Naive thymus-derived CD4-positive, alpha-beta T cell (primary cell): ENCODE results near the gene BLOC1S6. TPM values are rescaled to one million over a fixed set of nuclear protein-coding genes. Genes with fewer than 3 reads are reported as not detected.

Source experiments
- ATAC-seq: fragments of 150-1000 bp; cut with Tn5 transposase; 2 replicates; pipeline ENCODE4 v1.10.0; 2021; ENCODE audit warnings: mild to moderate bottlenecking, moderate library complexity
- CTCF ChIA-PET: fragments of 350-600 bp; sonication (Branson Sonifier 250); formaldehyde crosslinking; loops from one replicate; lab custom pipeline; 2021; ENCODE audit warnings: antibody characterized with exemption; lab: Charles Lee
- POLR2A ChIA-PET: fragments of 350-600 bp; sonication (Branson Sonifier 250); formaldehyde crosslinking; loops from one replicate; lab custom pipeline; 2021; ENCODE audit warnings: antibody characterized with exemption, inconsistent platforms; lab: Charles Lee
- DNase-seq, 9 donors: peaks; one replicate each; pipeline versions ENCODE4 v3.0.0 to v3.0.0-alpha.2; 2020 to 2022; ENCODE audit warnings: mixed read lengths in 1 of 9
- H3K27ac ChIP-seq: one replicate; pipeline ENCODE4 v1.7.0; 2013; ENCODE audit warnings: mild to moderate bottlenecking, low read depth, low read length, moderate library complexity
- H3K27me3 ChIP-seq, 2 donors: one replicate each; pipeline ENCODE4 v1.7.0; 2013; ENCODE audit warnings: low read length in 2 of 2, mild to moderate bottlenecking in 2 of 2, moderate library complexity in 2 of 2; ENCODE audit not compliant: control insufficient read depth in 2 of 2, insufficient read depth in 2 of 2
- H3K36me3 ChIP-seq, 3 experiments: 1 replicate in 2 of 3; 2 replicates in 1 of 3; pipeline ENCODE4 v1.7.0; 2013; ENCODE audit warnings: low read length in 3 of 3, mild to moderate bottlenecking in 3 of 3, moderate library complexity in 1 of 3; ENCODE audit not compliant: insufficient read depth in 3 of 3, control insufficient read depth in 2 of 3
- H3K4me1 ChIP-seq, 2 donors: one replicate each; pipeline ENCODE4 v1.7.0; 2013; ENCODE audit warnings: low read length in 2 of 2, mild to moderate bottlenecking in 2 of 2, moderate library complexity in 1 of 2; ENCODE audit not compliant: control insufficient read depth in 2 of 2, insufficient read depth in 2 of 2
- H3K4me3 ChIP-seq: 2 replicates; pipeline ENCODE4 v1.7.0; 2013; ENCODE audit warnings: mild to moderate bottlenecking, low read length
- H3K9me3 ChIP-seq, 3 experiments: 1 replicate in 2 of 3; 2 replicates in 1 of 3; pipeline ENCODE4 v1.7.0; 2013; ENCODE audit warnings: low read length in 3 of 3; ENCODE audit not compliant: control insufficient read depth in 2 of 3
- H3K27ac Mint-ChIP-seq, 9 donors: one replicate each; pipeline ENCODE4 v1.8.0; 2020 to 2022; ENCODE audit warnings: mixed read lengths in 9 of 9, mild to moderate bottlenecking in 8 of 9, moderate library complexity in 5 of 9, inconsistent platforms in 2 of 9
- H3K27me3 Mint-ChIP-seq, 5 donors: one replicate each; pipeline ENCODE4 v1.8.0; 2021 to 2022; ENCODE audit warnings: mixed read lengths in 5 of 5, mild to moderate bottlenecking in 1 of 5
- H3K36me3 Mint-ChIP-seq, 5 donors: one replicate each; pipeline ENCODE4 v1.8.0; 2020 to 2022; ENCODE audit warnings: mixed read lengths in 5 of 5, mild to moderate bottlenecking in 3 of 5, inconsistent platforms in 1 of 5
- H3K4me1 Mint-ChIP-seq, 7 donors: one replicate each; pipeline ENCODE4 v1.8.0; 2020 to 2022; ENCODE audit warnings: mixed read lengths in 7 of 7, mild to moderate bottlenecking in 3 of 7, inconsistent platforms in 1 of 7
- H3K4me3 Mint-ChIP-seq, 10 donors: one replicate each; pipeline ENCODE4 v1.8.0; 2020 to 2022; ENCODE audit warnings: mild to moderate bottlenecking in 10 of 10, mixed read lengths in 10 of 10, moderate library complexity in 6 of 10, inconsistent platforms in 2 of 10
- H3K9me3 Mint-ChIP-seq, 11 donors: one replicate each; pipeline ENCODE4 v1.8.0; 2020 to 2022; ENCODE audit warnings: mixed read lengths in 11 of 11, mild to moderate bottlenecking in 4 of 11, inconsistent platforms in 1 of 11, moderate library complexity in 1 of 11
- intact Hi-C, 2 donors: fragments of 100-400 bp; cut with micrococcal nuclease; formaldehyde crosslinking; loops; one replicate each; pipeline ENCODE4 v1.15.1; 2023
- polyA plus RNA-seq, 2 donors: library from polyadenylated mRNA; unstranded; fragments of 300-500 nt; fragmentation: Illumina TruSeq; gene quantifications; one replicate each; pipeline ENCODE4 v1.2.3, GENCODE V29; 2021
- total RNA-seq, 6 experiments: library from RNA in 5 of 6; stranded (reverse) in 5 of 6; gene quantifications; 1 replicate in 5 of 6; 2 replicates in 1 of 6; pipeline ENCODE4 v1.2.3 and lab custom pipeline; 2021 to 2026

BLOC1S6 gene
- total and polyA plus RNA-seq, 7 experiments from 2014 or later: 34.4 to 63.9 (median 50.9) TPM

GRCh38 chr15:45548753-45549520 lies 38.2 kb upstream of the BLOC1S6 start:
- DNase-seq: no peak
- Histone ChIP-seq H3K4me1 (no peaks in the 10 kb centered on the region), H3K4me3 (no peak overlapping the region), H3K9me3 (no peaks in the 10 kb centered on the region), H3K36me3 (no peaks in the 10 kb centered on the region), H3K27ac (no peak overlapping the region), H3K27me3 (no peaks in the 10 kb centered on the region)
- Mint-ChIP-seq H3K36me3 (no peaks in the 10 kb centered on the region), H3K27me3 (peaks cover 0 to 17% (median 7%) of the 10 kb centered on the region in 5 donors), H3K4me1 (no peaks in the 10 kb centered on the region), H3K27ac (no peak overlapping the region), H3K4me3 (no peak overlapping the region), H3K9me3 (no peaks in the 10 kb centered on the region)
- POLR2A ChIA-PET: no interaction called here
- CTCF ChIA-PET: no interaction called here
- no peak for ATAC-seq
- intact Hi-C loops: no loop called here

GRCh38 chr15:45549541-45550220 lies 37.5 kb upstream of the BLOC1S6 start:
- H3K4me1 ChIP-seq: no peaks in the 10 kb centered on the region
- Mint-ChIP-seq H3K9me3 (no peaks in the 10 kb centered on the region), H3K27me3 (peaks cover 6 to 24% (median 12%) of the 10 kb centered on the region in 5 donors), H3K4me3 (no peak overlapping the region), H3K27ac (no peak overlapping the region), H3K4me1 (no peaks in the 10 kb centered on the region), H3K36me3 (no peaks in the 10 kb centered on the region)
- H3K27me3 ChIP-seq: no peaks in the 10 kb centered on the region
- H3K9me3 ChIP-seq: no peaks in the 10 kb centered on the region
- ATAC-seq (no peak), DNase-seq (no peak)
- ChIA-PET POLR2A (no interaction called here), CTCF (no interaction called here)
- no peak overlapping the region for H3K27ac ChIP-seq
- no peaks in the 10 kb centered on the region for H3K36me3 ChIP-seq
- intact Hi-C loops: no loop called here
- no peak overlapping the region for H3K4me3 ChIP-seq

GRCh38 chr15:45550436-45550835 lies 36.7 kb upstream of the BLOC1S6 start:
- H3K9me3 ChIP-seq: no peaks in the 10 kb centered on the region
- H3K27me3 Mint-ChIP-seq: peaks cover 12 to 27% (median 16%) of the 10 kb centered on the region in 5 donors
- H3K27me3 ChIP-seq: no peaks in the 10 kb centered on the region
- no peaks in the 10 kb centered on the region for H3K4me1 Mint-ChIP-seq
- H3K4me3 ChIP-seq: no peak overlapping the region
- no peaks in the 10 kb centered on the region for H3K36me3 ChIP-seq
- no peaks in the 10 kb centered on the region for H3K4me1 ChIP-seq
- H3K27ac Mint-ChIP-seq: no peak overlapping the region
- no peak overlapping the region for H3K27ac ChIP-seq
- intact Hi-C loops: no loop called here
- no peak overlapping the region for H3K4me3 Mint-ChIP-seq
- H3K9me3 Mint-ChIP-seq: peaks cover 0 to under 1% (median 0%) of the 10 kb centered on the region in 11 donors
- ChIA-PET POLR2A (interaction anchor here (0.6 kb wide), 1 partner anchor 15 kb away, joined by 3 read pairs; no protein-coding TSS in a partner anchor), CTCF (no interaction called here)
- DNase-seq: no peak
- ATAC-seq: no peak
- no peaks in the 10 kb centered on the region for H3K36me3 Mint-ChIP-seq

- Histone ChIP-seq H3K4me1 (no peaks in the 10 kb centered on the region), H3K27ac (no peak overlapping the region), H3K36me3 (no peaks in the 10 kb centered on the region), H3K4me3 (no peak overlapping the region), H3K9me3 (no peaks in the 10 kb centered on the region), H3K27me3 (no peaks in the 10 kb centered on the region)
- Mint-ChIP-seq H3K4me3 (no peak overlapping the region), H3K4me1 (no peaks in the 10 kb centered on the region), H3K27me3 (peaks cover 13 to 30% (median 18%) of the 10 kb centered on the region in 5 donors), H3K9me3 (peaks cover 0 to 3% (median 0%) of the 10 kb centered on the region in 11 donors), H3K36me3 (no peaks in the 10 kb centered on the region), H3K27ac (no peak overlapping the region)
- POLR2A ChIA-PET: interaction anchor here (0.6 kb wide), 1 partner anchor 49 kb away, joined by 5 read pairs; no protein-coding TSS in a partner anchor
- intact Hi-C loops: no loop called here
- ATAC-seq (no peak), DNase-seq (no peak)
- CTCF ChIA-PET: no interaction called here
Observed at GRCh38 chr15:45551676-45552075, 35.5 kb upstream of the BLOC1S6 start.

GRCh38 chr15:45555934-45556608 lies 31.1 kb upstream of the BLOC1S6 start:
- peaks cover 14 to 41% (median 22%) of the 10 kb centered on the region in 5 donors for H3K27me3 Mint-ChIP-seq
- CTCF ChIA-PET: no interaction called here
- DNase-seq: no peak

GRCh38 chr15:45572617-45573016 lies 14.6 kb upstream of the BLOC1S6 start:
- POLR2A ChIA-PET: no interaction called here
- peaks cover 0 to 6% (median 0%) of the 10 kb centered on the region in 11 donors for H3K9me3 Mint-ChIP-seq

More at GRCh38 chr15:45555934-45556608, 31.1 kb upstream of the BLOC1S6 start:
- Histone ChIP-seq H3K4me1 (no peaks in the 10 kb centered on the region), H3K4me3 (no peak overlapping the region), H3K9me3 (no peaks in the 10 kb centered on the region), H3K27ac (no peak overlapping the region), H3K27me3 (no peaks in the 10 kb centered on the region), H3K36me3 (no peaks in the 10 kb centered on the region)
- no peak for ATAC-seq
- POLR2A ChIA-PET: no interaction called here
- intact Hi-C loops: no loop called here
- Mint-ChIP-seq H3K4me1 (no peaks in the 10 kb centered on the region), H3K4me3 (no peak overlapping the region), H3K9me3 (peaks cover 0 to 3% (median 0%) of the 10 kb centered on the region in 11 donors), H3K36me3 (no peaks in the 10 kb centered on the region), H3K27ac (no peak overlapping the region)

More at GRCh38 chr15:45572617-45573016, 14.6 kb upstream of the BLOC1S6 start:
- Mint-ChIP-seq H3K36me3 (no peaks in the 10 kb centered on the region), H3K4me3 (no peak overlapping the region), H3K27ac (no peak overlapping the region), H3K4me1 (no peaks in the 10 kb centered on the region), H3K27me3 (peaks cover 25 to 38% (median 31%) of the 10 kb centered on the region in 5 donors)
- H3K9me3 ChIP-seq: no peaks in the 10 kb centered on the region
- H3K4me1 ChIP-seq: no peaks in the 10 kb centered on the region
- intact Hi-C loops: no loop called here
- H3K27me3 ChIP-seq: peaks cover 2 to 5% of the 10 kb centered on the region in 2 donors
- ATAC-seq: peak; percentile 40
- CTCF ChIA-PET: no interaction called here
- no peak overlapping the region for H3K27ac ChIP-seq
- no peak for DNase-seq
- H3K36me3 ChIP-seq: no peaks in the 10 kb centered on the region
- no peak overlapping the region for H3K4me3 ChIP-seq
